Ureter (tissue), 1 donor: Measurements from ENCODE around the gene SLC28A3. TPM values are rescaled to one million over a fixed set of nuclear protein-coding genes. Genes with fewer than 3 reads are reported as not detected.

Experiments
- DNase-seq: peaks from one replicate; pipeline ENCODE4 v3.0.0-alpha.2; 2020; ENCODE audit warnings: low spot score
- total RNA-seq: library from RNA; stranded (reverse); gene quantifications from one replicate; pipeline ENCODE4 v1.2.4, GENCODE V29; 2023
- donor health status: DM: yes; HTN: yes; CAD: no.

Gene SLC28A3
- total RNA-seq, 1 donor from 2014 or later, result 4.9 TPM

- no peak for DNase-seq
These were observed 101.9 kb downstream of the SLC28A3 start for GRCh38 chr9:84238652-84239051.

- no peak for DNase-seq
These were observed 105.0 kb downstream of the SLC28A3 start for GRCh38 chr9:84235511-84235910.

GRCh38 chr9:84230355-84231145 lies 110.0 kb downstream of the SLC28A3 start:
- no peak for DNase-seq

- no peak for DNase-seq
These were observed 111.4 kb downstream of the SLC28A3 start for GRCh38 chr9:84229191-84229590.

- no peak for DNase-seq
These were observed 112.3 kb downstream of the SLC28A3 start for GRCh38 chr9:84228130-84228720.

- DNase-seq, result no peak
These were observed 114.4 kb downstream of the SLC28A3 start for GRCh38 chr9:84226126-84226525.
